NCI-H1048 (cell line): Measurements from ENCODE around the gene THBS1.

Source experiments
- DNase-seq: peaks from one replicate; lab custom pipeline; 2025; lab: John Stamatoyannopoulos, UW

The THBS1 gene

DNA sequence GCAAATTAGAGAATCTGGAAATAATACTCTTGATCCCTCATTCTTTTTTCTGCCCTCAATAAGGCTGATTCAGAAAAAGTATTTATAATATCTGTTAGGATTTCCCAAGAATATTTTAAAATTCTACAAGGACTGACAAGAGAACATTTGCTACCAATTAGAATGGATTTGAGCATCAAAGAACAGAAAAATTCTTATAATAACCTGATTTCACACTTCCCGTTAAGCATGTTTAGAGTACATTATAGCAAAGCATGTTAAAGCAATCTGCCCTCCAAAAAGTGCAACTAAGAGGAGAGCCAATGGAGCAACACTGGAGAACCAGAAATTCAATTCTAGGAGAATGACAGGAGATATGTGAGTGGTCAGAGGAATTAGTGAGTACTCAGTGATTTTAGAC is 57.2 kb downstream of the THBS1 start:
- DNase-seq, result no peak

DNA sequence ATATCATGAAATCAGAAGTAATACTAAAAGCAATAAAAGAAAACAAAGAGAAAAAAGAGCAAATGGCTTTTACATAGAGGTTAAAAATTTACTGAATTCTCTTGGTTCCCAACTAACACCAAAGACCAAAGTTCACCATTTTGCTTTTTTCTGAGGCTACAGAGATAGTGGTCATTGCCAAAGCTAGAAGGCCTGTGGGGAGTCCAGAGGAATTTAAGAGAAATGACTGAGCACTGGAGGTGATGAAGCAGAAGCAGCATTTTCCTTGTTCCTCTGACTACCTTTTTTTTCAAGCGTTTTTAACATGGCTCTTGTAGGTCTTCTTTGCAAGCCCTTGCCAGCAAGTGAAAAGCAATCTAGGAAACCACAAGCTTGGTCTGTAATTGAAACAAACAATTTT is 58.2 kb downstream of the THBS1 start:
- DNase-seq, result no peak

DNA sequence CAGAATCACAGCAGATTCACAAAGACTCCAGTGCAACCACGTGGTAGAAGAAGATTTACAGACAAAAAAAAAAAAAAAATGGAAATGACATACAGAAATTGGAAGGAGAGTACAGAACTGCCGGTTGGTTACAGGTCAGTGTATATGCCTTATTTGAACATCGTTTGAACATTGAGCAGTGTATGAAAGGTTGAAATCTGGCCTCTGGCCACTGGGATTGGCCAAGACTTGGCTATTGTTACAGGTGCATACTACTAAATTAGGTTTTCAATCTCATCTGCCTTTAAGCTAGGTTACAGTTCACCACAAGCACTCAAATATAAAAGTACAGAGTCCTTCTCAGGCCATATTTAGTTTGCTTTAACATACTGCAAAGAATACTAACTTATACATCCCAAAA is 59.8 kb downstream of the THBS1 start:
- DNase-seq, result no peak

GRCh38 chr15:39641191-39641889 is 60.5 kb downstream of the THBS1 start:
- DNase-seq, result no peak

DNA sequence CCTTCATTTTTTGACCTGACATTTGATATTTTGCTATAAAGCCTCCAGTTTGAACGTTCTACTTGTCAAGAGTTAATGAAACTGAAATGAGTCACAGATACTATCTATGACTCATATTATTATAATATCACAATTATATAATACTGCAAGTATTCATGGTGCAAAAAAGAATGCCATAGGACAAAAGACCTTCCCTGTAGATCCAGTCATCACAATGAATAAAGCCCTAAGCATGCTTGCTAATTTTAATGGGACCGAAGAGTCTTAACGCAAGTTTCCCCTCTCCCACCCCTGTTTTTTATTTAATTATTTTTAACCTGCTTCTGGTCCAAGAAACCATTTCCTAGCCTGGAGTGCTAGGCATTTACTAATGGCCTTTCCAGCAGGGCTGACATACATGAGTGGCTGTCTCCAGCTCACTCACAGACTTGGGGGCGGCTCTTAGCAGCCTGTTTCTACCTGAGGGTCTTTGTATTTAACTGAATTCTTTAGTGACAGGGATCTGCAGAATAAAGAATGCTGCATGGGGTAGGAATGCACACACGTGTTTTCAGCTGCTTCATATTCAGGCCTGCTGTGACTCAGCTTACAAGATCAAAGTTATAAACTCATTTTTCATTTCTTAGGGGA is 61.2 kb downstream of the THBS1 start:
- DNase-seq, result no peak

DNA sequence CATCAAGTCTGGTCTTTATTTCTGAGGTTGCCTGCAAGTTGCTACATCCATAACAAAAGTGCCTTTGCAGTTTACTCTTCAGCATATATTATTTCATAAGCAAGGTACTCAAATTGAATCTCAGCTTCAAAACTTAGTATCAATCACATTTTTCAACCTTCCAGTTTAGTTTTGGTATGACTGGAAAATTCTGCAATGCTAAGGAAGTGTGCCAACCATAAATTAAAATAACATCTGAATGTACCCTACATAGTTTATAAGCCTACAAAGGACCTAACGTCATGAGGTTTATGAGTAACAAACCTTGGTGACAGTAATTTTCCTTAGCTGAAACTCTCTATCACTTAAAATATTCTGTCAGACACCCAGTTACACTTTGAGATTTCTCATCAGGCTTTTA is 62.8 kb downstream of the THBS1 start:
- no peak for DNase-seq

DNA sequence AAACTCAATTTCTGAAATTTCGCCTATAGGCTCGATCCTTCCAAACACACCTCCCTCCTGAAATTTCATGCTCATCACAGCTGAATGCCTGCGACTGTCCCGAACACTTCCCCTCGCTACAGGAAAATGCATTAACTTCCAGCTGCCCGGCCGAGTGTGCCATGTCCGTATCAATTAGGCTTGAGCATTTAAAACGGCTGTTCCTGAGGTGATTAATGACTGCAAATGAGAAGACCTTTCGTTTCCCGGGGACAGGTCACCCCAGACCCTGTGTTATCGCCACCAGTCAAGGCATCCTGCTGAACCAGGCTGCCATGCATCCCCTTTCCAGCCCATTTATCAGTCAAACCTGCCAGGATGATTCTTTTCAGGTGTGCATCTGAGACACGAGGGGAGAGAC is 63.3 kb downstream of the THBS1 start:
- DNase-seq, result no peak

DNA sequence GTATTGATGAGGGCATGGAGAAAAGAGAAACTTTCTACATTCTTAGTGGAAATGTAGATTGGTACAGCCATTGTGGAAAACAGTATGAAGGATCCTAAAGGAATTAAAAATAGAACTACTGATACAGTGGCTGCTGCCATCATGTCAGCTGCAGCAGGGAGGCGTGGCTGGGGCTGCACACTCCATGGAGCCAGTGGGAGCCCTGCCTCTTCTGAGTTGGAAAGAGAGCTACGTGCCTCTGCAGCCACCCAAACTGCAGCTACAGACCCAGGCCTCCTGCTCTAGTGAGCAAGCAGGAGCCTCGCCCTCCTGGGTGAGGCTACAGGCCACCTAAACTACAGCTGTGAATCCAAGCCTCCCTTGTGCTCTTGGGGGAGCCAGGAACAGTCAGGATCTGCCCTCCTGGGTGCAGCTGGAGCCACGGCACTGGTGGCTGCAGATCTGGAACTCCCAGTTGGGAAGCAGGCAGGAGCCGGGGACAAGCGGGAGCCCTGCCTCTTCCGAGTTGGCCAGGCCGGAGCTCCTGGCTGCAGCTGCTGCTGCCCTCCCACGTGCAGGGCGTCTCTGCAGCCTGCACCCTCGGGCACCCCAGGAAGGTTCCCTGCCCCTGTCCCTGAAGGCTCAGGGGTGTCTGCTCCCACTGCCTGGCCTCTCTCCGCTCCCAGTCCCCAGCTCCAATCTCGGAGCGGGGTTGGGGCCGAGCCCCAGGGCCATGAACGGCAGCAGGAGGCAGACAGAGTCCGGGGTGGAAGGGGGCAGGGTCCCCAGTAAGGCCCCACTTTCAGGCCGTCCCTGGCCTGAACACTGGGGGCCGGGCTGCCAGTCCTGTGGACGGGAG is 64.5 kb downstream of the THBS1 start:
- no peak for DNase-seq

DNA sequence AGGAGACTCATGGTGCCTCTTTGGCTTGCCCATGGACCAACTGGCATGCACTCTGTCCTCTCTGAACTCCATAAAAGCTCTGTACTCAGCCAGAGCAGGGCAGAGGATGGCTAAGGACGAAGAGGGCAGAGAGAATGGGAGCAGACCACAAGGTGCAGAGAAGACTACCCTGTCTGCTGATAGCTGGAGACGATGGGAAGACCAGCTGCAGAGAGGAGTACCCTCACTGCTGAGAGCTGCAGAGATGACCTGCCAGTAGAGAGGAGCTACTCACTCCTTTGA is 65.0 kb downstream of the THBS1 start:
- DNase-seq, result no peak

- DNase-seq, result no peak
Observed at GRCh38 chr15:39646425-39646824, 65.5 kb downstream of the THBS1 start.
